ENCODE measurements around the gene PI4KA.

- TF ChIP-seq EZH2 (IDR thresholded peaks at IDR 0.05; ENCODE audit: borderline replicate concordance, low read depth, low read length, poor library complexity, severe bottlenecking), result no peak
- TF ChIP-seq CTCF (conservative IDR thresholded peaks at IDR 0.05; ENCODE audit: low read depth, low read length), result no peak
Observed at GRCh38 chr22:20798974-20799373, 59.6 kb downstream of the PI4KA start.
